Mesodermal cell (in vitro differentiated cells): ENCODE results near the gene NUDT14.

Experiments
- H3K27ac ChIP-seq: 2 replicates; pipeline ENCODE4 v1.7.0; 2013; ENCODE audit warnings: mild to moderate bottlenecking, low read depth, low read length, moderate library complexity; ENCODE audit not compliant: severe bottlenecking
- H3K36me3 ChIP-seq: 2 replicates; pipeline ENCODE4 v1.7.1; 2013; ENCODE audit warnings: mild to moderate bottlenecking, low read length, moderate library complexity; ENCODE audit not compliant: control insufficient read depth, insufficient read depth
- H3K4me1 ChIP-seq: one replicate; pipeline ENCODE4 v1.7.1; 2013; ENCODE audit warnings: mild to moderate bottlenecking, low read length; ENCODE audit not compliant: insufficient read depth, control insufficient read depth, poor library complexity, severe bottlenecking
- H3K4me3 ChIP-seq: 2 replicates; pipeline ENCODE4 v1.7.0; 2013; ENCODE audit warnings: low read length, control low read depth, mild to moderate bottlenecking; ENCODE audit not compliant: insufficient read depth, poor library complexity, severe bottlenecking; ENCODE audit errors: extremely low read depth
- H3K9me3 ChIP-seq: 2 replicates; pipeline ENCODE4 v1.7.1; 2013; ENCODE audit warnings: mild to moderate bottlenecking, low read length, moderate library complexity; ENCODE audit not compliant: control insufficient read depth
- WGBS, 2 experiments: methylation state at CpG; one replicate each; pipeline ENCODE4 v1.1.5; 2013; ENCODE audit warnings: missing lambda C conversion rate in 2 of 2; ENCODE audit not compliant: insufficient coverage in 2 of 2; 5-methylcytosine and 5-hydroxymethylcytosine counted together

Gene NUDT14

DNA sequence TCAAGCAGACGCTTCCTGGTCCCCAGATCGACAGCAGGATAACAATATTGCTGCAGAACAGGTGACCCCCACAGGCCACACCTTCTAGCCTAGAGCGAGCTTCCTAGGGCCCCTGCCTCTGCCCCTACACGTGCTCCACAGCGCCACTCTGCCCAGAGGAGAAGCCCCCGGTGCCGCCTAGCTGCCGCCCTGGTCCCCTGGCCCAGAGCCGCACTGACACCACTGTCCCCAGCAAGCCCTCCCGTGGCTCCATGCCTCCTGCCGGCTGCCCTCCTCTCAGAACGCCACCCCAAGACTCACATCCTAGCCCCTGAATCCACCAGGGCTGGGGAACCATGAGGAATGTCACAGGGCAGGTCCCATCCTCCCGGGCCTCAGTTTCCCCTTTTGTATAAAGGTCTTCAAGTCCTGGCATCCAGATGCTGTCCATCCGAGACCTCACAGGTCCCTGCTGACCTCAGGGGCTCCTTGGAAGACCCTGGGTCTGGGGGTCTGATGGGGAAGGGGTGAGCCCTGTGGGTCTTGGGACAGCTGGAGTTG, 43.6 kb downstream of the NUDT14 start:
- no peak overlapping the region for H3K4me3 ChIP-seq

DNA sequence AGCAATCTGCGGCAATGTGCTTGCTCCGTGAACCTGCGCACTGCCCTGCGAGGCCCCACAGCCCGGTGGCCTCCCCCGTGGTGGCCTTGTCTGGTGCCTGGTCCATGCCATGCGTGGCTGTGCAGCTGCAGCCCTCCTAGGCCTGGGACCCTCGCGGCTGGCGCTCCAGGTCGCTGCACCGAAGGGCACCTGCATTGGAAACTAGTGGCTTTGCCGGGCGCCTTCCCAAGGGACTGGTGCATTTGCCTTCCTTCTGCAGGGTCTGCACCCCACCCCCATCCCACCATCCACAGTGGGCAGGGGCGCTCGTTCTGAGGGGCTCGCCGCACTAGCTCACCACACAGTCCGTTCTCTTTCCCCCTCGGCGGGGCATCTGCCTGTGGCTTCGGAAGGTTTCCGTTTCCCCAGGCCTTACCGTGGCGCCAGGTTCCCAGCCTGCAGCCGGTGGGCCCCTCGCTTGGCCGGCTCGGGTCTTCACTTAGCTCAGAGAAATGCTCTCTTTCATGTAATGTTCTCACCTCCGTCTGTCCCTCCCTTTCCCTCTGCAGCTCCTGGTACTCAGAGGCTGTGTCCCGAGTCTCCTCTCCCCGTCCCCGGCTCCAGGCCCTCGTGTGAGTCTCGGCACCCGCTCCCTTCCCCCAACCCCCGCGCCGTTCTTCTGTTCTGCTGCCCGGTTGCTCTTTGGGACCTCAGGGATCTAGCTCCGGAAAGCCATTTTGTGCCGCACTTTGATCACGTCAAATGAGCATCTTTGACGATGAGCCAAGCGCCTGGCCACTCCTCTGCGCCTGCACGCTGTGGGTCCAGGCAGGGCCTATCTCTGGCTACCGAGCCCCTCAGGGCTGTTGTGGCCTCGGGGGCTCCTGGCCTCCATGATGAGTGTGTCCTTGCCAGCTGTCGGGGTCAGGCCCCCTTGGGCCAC, 44.5 kb downstream of the NUDT14 start:
- 90 to 91% methylated on average over 48 to 50 of the region's 50 CpGs for WGBS, 2 experiments

More for the DNA sequence above, 43.6 kb downstream of the NUDT14 start:
- Histone ChIP-seq H3K9me3 (peaks cover 13% of the 10 kb centered on the region), H3K36me3 (no peaks in the 10 kb centered on the region), H3K4me1 (no peaks in the 10 kb centered on the region), H3K27ac (no peak overlapping the region)
- 85 to 87% methylated on average over 13 to 14 of the region's 14 CpGs for WGBS, 2 experiments

DNA sequence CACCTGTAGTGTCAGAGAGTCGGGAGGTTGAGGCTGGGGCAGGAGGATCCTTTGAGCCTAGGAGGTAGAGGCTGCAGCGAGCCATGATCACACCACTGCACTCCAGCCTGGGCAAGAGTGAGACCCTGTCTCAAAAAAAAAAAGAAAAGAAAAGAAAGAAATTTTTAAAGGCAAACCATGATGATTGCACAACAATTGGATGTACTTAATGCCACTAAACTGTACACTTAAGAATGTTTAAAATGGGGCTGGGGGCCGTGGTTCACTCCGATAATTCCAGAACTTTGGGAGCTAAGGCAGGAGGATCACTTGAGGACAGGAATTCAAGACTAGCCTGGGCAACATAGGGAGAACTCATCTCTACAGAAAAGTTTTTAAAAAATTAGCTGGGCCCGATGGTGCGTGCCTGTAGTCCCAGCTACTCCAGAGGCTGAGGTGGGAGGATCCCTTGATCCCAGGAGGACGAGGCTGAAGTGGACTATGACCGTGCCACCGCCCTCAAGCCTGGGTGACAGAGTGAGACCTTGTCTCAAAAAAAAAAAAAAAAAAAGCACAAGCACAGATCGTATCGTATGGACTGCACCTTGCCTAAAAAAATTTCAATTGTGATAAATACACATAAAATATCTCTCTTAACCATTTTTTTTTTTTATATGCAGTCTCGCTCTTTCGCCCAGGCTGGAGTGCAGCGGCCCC, 45.3 kb downstream of the NUDT14 start:
- 94 to 97% methylated on average over 11 to 13 of the region's 14 CpGs for WGBS, 2 experiments
- Histone ChIP-seq H3K36me3 (no peaks in the 10 kb centered on the region), H3K9me3 (peaks cover 13% of the 10 kb centered on the region), H3K4me1 (no peaks in the 10 kb centered on the region), H3K27ac (no peak overlapping the region), H3K4me3 (no peak overlapping the region)

More for the DNA sequence above, 44.5 kb downstream of the NUDT14 start:
- Histone ChIP-seq H3K4me1 (no peaks in the 10 kb centered on the region), H3K36me3 (no peaks in the 10 kb centered on the region), H3K4me3 (no peak overlapping the region), H3K9me3 (peaks cover 13% of the 10 kb centered on the region), H3K27ac (no peak overlapping the region)

DNA sequence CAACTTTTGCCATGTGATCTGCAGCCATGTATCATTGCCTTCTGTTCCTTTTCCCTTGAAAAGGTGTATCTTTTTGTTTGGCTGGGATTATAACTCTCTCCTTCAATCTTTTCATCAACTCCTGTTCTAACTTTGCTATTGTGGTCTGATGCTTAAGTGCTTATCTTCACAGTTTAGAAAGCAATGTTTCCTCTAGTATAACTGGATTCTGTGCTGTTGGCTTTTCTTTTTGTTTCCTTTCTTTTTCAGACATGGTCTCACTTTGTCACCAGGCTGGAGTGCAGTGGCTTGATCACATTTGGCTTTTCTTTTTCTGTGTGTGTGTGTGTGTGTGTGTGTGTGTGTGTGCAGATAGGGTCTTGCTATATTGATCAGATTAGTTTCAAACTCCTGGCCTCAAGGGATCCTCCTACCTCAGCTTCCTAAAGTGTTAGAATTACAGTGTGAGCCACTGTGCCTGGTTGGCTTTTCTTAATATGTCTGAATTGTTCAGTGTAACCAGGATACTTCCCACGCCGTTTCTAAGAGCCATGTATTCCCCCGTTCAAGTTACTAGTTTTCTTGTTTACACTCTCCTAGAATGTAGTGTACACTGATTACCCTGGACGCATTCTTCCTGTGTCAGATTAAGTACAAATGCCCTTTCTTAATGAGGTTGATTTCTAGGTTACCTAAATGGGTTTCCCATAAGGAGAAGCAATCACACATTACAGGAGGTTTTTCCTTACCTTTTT, 48.0 kb downstream of the NUDT14 start:
- Histone ChIP-seq H3K4me1 (no peaks in the 10 kb centered on the region), H3K4me3 (no peak overlapping the region), H3K27ac (no peak overlapping the region), H3K36me3 (no peaks in the 10 kb centered on the region), H3K9me3 (no peaks in the 10 kb centered on the region)
- WGBS, 2 experiments: 78 to 100% methylated on average over 3 to 4 of the region's 4 CpGs

DNA sequence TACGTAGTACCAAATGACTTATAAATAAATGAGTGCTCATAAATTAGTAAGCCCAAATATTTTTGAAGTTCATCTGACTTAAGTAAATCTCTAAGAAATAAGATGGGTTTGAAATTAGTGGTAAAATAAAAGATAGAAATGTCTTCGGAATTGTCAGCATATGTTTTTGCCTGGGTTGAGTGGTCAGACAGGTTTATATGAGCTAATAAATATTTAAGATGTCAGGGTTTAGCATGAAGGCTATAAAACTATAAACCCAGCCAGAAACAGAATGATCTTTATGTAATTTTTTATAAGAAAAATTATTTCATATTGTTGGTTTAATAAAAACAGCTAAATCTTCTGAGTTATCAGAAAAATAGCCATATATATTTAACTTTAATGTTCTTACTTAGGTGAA, 49.9 kb downstream of the NUDT14 start:
- WGBS, 2 experiments: 100% methylated on average over 1 of the region's 2 CpGs; no CpG with 5 or more reads in 1 of the 2 experiments
- Histone ChIP-seq H3K36me3 (no peaks in the 10 kb centered on the region), H3K4me1 (no peaks in the 10 kb centered on the region), H3K9me3 (no peaks in the 10 kb centered on the region), H3K27ac (no peak overlapping the region), H3K4me3 (no peak overlapping the region)

DNA sequence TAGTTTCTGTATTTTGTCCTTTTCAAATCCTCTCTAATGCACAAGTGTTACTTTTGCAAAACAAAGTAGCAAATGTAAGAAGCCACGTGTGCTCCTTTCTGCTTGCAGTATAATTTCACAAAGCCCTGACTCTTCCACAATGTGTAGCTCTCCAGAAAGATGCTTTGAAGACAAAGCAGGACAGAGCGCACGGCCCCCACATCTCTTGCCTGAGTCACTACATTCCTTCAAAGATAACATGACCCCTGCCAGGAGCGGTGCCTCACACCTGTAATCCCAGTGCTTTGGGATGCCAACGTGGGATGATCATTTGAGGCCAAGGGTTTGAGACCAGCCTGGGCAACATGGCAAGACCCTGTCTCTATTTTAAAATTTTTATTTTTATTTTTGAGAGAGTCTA, 53.1 kb downstream of the NUDT14 start:
- H3K4me3 ChIP-seq: no peak overlapping the region
- no peaks in the 10 kb centered on the region for H3K9me3 ChIP-seq
- H3K27ac ChIP-seq: no peak overlapping the region
- no peaks in the 10 kb centered on the region for H3K4me1 ChIP-seq
- WGBS, 2 experiments: 28 to 62% methylated on average over 3 to 5 of the region's 5 CpGs
- no peaks in the 10 kb centered on the region for H3K36me3 ChIP-seq

DNA sequence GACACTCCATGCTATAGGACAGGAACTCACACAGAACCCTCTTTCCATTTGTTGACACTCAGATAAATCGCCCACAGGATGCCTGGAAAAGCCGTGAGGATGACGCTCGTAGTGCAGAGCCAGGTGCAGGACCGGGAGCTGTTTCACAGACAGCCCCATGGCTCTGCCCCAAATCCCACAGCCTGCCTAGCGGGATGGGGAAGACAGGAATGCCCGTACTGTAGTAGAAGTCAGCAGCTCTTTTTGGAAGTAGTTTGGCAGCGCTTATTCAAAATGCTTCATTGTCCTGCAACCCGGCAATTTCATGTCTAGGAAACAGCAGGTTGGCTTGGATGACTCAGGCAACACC, 54.2 kb downstream of the NUDT14 start:
- Histone ChIP-seq H3K9me3 (peaks cover 4% of the 10 kb centered on the region), H3K27ac (no peak overlapping the region), H3K4me3 (no peak overlapping the region), H3K4me1 (no peaks in the 10 kb centered on the region), H3K36me3 (no peaks in the 10 kb centered on the region)
- WGBS, 2 experiments: 84 to 86% methylated on average over 8 to 9 of the region's 9 CpGs

DNA sequence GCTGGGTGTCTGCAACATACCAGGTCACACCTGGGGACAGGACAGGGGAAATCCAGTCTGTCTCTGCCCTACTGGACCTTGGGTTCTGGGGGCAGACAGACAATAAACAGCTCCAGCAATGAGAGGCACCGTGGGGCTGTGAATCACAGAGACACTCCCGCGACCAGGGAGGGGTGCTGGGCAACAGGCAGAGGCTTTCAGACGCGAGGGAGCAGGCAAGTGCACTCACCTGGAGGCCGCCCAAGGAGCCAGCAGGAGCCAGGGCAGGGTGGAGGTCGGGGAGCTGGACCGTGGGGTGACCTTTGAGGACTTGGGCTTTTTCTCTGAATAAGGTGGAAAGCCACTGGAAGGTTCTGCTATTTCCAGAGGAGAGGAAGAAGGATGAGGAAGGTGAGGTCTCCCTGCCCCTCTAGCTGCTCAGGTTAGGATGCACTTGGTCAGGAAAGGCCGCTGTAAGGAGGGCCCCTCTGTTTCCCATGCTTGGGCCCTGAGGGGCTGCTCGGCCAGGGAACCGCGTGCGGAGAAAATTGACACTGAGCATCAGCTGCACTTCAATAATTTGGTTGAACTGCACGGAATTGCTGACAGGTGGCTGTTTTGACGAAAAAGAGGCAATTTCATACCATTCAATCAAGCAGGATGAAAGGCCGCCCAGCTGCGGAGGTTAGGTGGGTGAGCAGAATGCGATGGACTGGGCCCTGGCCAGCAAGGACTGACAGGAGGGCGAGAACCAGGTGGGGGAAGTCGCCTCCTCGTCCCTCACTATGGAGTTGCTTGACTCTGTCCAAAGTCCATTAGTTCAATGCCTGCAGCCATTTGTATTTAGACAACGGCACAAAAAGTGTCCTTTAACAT, 54.8 kb downstream of the NUDT14 start:
- Histone ChIP-seq H3K4me3 (no peak overlapping the region), H3K4me1 (no peaks in the 10 kb centered on the region), H3K27ac (no peak overlapping the region), H3K9me3 (peaks cover 10% of the 10 kb centered on the region), H3K36me3 (no peaks in the 10 kb centered on the region)
- WGBS, 2 experiments: 85 to 86% methylated on average over 18 to 22 of the region's 22 CpGs

DNA sequence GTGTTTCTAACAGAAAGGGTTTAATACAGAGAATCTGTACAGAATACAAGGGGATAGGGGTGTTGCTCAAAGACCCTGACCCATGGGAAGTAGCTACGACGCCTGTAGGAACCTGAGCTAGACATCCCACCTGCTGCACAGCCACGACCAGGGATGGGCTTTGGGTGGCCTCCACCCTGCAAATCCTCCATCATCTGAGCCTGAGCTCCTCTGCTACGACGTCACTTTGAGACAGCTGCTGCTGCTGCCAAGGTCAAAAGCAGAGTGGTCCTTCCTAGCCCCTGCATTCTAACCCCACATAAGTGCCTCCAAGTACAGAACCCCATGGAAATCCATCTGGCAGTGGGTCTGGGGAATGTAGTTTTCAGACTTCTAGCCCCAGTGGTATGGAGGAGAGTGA, 56.3 kb downstream of the NUDT14 start:
- Histone ChIP-seq H3K27ac (no peak overlapping the region), H3K9me3 (peaks cover 20% of the 10 kb centered on the region), H3K36me3 (no peaks in the 10 kb centered on the region), H3K4me3 (no peak overlapping the region), H3K4me1 (no peaks in the 10 kb centered on the region)
- 100% methylated on average over 2 to 3 of the region's 5 CpGs for WGBS, 2 experiments
